Astrocyte of the cerebellum (primary cell): ENCODE measurements around the gene SHISA5.
A peak's percentile ranks its signal among the peaks of the same experiment; 100 is the strongest.

ENCODE experiments used
- DNase-seq: peaks from one replicate; pipeline ENCODE4 v3.0.0-alpha.2; 2011; ENCODE audit warnings: low read depth
- H3K4me3 ChIP-seq: 2 replicates; pipeline ENCODE4 v1.5.1; 2011; ENCODE audit warnings: mild to moderate bottlenecking, low read depth, low read length, moderate library complexity
- CTCF ChIP-seq: IDR thresholded peaks from 2 replicates; pipeline ENCODE4 v1.5.1; 2012; ENCODE audit warnings: low read length, low read depth, moderate library complexity, mild to moderate bottlenecking; ENCODE audit errors: missing control alignments
- in situ Hi-C: cut with HindIII; loops from 2 replicates; pipeline ENCODE4 v1.10.0; 2017; ENCODE audit warnings: low sequenced_read_pairs

Gene SHISA5

DNA sequence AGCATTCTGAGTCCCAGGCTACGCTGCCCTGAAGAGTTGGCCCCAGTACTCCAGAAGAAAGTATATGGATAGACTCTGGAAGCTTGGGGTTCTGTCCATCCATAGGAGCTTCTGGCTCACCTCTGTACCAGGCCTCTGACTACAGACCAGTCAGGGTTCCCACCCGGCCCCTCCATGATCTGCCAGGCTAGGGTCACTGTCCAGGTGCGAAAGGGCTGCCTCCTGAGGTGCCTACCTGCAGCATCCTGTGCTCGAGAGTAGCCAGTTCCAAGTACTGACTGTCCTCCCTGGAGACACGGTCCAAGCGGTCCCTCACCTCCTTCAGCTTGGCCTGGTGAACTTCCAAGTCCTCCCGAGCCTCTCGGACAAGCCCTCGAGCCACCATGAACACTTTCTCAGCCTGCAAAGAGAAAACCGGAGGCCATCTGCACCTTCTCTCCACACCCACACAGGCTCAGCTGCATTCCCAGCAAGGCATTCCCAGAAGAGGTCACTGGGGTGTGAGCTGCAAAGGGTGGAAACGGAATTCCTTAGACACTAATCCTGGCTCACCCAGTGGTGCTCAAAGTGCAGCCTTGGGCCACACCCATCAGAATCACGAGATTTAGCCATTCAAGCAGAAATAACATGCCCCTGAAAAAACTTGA lies 70.4 kb downstream of the SHISA5 start:
- no peak for TF ChIP-seq CTCF
- DNase-seq: no peak
- in situ Hi-C loops: loop anchor here (25.0 kb wide), 1 partner anchor 171 kb away; no protein-coding TSS in a partner anchor
- H3K4me3 ChIP-seq: no peak overlapping the region

DNA sequence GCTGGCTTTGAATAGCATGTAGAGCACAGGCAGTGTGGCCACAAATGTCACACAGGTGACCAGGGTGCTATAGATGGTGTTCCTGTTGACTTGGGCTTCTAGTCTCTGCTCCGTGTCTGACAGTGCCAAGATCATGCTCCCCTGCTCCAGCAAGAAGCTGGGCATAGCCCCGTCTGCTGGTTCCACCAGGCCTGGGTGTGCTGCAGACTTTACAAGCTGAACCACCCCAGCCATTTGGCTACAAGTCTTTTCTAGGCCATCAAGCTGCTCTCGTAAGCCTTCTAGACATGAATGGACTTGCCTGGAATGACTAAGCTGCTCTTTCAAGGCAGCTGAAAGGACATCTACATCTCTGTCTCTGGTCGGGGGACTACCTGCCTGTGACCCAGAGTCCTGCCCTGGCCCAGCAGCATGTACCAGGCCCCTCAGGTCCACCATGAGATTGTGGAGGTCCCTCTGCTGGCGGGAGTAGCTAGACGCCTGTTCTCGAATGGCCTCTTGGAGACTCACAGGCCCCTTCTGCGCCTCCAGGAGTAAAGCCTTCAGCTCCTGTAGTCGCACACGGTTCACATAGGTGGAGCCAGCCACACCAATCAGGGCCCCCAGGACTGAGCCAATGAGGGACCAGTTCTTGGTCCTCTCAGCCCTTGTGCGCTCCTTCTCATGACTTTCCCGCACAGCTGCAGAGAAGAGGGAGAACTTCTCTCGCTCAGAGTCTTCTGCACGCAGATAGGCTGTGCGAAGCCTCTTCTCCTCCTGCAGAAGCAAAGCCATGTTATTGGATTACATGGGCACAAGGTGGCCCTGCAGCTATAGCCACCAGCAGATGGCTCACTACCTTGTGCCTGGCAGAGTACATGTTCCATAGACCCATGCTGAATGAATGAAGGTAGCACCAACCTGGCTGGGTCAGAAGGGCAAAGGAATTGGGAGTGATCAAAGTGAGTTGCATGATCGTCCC lies 71.3 kb downstream of the SHISA5 start:
- in situ Hi-C loops: loop anchor here (25.0 kb wide), 1 partner anchor 170 kb away; no protein-coding TSS in a partner anchor
- no peak overlapping the region for H3K4me3 ChIP-seq
- TF ChIP-seq CTCF: peak; percentile 11
- no peak for DNase-seq

DNA sequence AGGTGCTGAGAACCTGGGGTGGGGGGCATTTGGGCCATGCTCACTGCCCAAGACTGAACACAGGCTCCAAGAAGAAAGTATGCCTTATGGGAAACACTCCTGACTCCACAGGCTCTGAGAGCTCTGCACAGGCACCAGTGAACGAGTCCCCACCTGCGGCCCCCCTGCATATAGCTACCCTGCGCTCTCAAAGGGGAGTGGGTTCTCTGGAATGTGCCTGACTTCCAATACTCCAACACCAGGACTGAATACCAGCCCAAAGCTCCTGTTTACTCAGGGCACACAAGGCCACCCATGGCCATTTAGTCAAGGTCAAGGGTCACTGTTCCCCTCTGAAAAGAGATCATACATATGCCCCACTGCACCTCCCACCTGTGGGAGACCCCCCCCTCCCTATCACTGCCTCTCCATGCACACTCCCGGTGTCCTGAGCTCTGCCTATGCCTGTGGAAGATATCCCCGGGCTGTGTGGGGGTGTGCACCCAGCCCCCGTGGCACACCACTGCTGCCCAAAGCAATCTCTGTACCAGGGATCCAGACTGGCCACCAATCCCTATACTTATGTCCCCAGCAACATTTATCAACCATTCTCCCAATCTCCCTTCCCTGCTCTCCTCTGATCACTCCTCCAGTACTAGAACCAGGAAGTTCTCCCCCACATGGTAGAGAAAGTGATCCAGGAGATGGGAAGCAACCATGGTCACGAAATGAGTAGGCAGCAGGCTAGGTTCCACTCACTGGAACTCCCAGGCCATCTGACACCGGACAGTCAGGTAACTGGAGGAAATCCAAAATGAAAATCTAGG lies 72.5 kb downstream of the SHISA5 start:
- DNase-seq: no peak
- in situ Hi-C loops: loop anchor here (25.0 kb wide), 1 partner anchor 169 kb away; no protein-coding TSS in a partner anchor
- no peak overlapping the region for H3K4me3 ChIP-seq
- no peak for TF ChIP-seq CTCF

- H3K4me3 ChIP-seq: no peak overlapping the region
- DNase-seq: no peak
- TF ChIP-seq CTCF: no peak
- in situ Hi-C loops: loop anchor here (25.0 kb wide), 1 partner anchor 168 kb away; no protein-coding TSS in a partner anchor
Observed at GRCh38 chr3:48430708-48431101, 73.3 kb downstream of the SHISA5 start.

DNA sequence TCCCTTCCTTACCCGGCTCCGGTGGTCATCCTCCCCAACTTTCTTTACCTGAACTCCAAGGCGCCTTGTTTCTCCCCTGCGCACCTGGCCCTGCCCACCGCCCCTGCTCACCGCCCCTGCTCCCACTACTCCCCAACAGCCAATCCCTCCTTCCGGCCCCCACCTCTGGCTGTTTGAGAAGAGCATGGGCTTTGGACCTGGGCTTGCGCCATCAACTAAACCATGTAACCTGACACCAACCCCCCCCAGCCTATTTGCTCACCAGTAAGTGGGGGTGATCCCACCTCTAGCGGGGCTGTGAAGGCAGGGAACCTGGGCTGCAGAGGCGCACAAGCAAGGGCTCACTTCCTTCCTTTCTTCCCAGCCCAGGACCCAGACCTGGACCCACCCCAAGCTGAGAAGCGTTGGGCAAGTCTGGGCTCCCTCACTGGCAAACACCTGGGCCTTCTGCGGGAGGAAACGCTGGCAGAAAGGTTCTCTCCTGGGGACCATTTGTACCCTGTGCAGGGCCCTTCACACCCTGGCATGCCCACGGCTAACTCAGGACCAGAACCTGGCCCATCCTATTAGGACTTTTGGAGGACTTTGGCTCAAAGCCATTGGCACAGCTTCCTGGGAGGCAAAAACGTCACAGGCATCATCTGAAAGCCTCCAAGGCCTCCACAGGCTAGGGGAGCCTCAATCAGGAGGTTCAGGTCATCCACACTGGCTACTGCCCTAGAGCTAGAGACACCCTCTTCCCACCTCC lies 73.8 kb downstream of the SHISA5 start, which contains the start of gene PLXNB1:
Gene PLXNB1, minus strand, starts transcription at position 127 of the 748 bp plus-strand sequence. CDS start 5,475 bp downstream, outside the sequence.
- no peak for TF ChIP-seq CTCF
- DNase-seq: no peak
- peak within 1 kb of the TSS; percentile 61 for H3K4me3 ChIP-seq
- in situ Hi-C loops: loop anchor here (25.0 kb wide), 1 partner anchor 168 kb away; no protein-coding TSS in a partner anchor
